GM13976 (cell line): ENCODE data around the gene ZDHHC7.

Experiments
- DNase-seq: peaks from one replicate; pipeline ENCODE4 v3.0.0; 2012; ENCODE audit warnings: low spot score
- CTCF ChIP-seq: IDR thresholded peaks from 2 replicates; pipeline ENCODE4 v1.5.1; 2012; ENCODE audit warnings: borderline replicate concordance, mild to moderate bottlenecking; ENCODE audit not compliant: insufficient read depth; ENCODE audit errors: extremely low read depth, missing control alignments, control extremely low read depth
- in situ Hi-C: fragments of 300-500 bp; cut with MboI; formaldehyde crosslinking; loops from one replicate; pipeline ENCODE4 v1.12.0; 2022; ENCODE audit warnings: low sequenced_read_pairs, mixed read lengths, inconsistent platforms; ENCODE audit not compliant: unreplicated experiment

Gene ZDHHC7

GRCh38 chr16:84932681-84933080, 78.7 kb downstream of the ZDHHC7 start:
- in situ Hi-C loops: no loop called here
- TF ChIP-seq CTCF: no peak
- DNase-seq: no peak

- in situ Hi-C loops: no loop called here
- no peak for DNase-seq
- TF ChIP-seq CTCF: no peak
Observed at GRCh38 chr16:84931506-84931905, 79.8 kb downstream of the ZDHHC7 start.

- DNase-seq: no peak
- in situ Hi-C loops: no loop called here
- TF ChIP-seq CTCF: no peak
Observed at GRCh38 chr16:84931107-84931494, 80.2 kb downstream of the ZDHHC7 start.

- in situ Hi-C loops: no loop called here
- no peak for DNase-seq
- no peak for TF ChIP-seq CTCF
Observed at GRCh38 chr16:84930298-84931106, 80.8 kb downstream of the ZDHHC7 start.

- no peak for TF ChIP-seq CTCF
- in situ Hi-C loops: no loop called here
- DNase-seq: no peak
Observed at GRCh38 chr16:84929421-84930297, 81.7 kb downstream of the ZDHHC7 start.

- no peak for DNase-seq
- in situ Hi-C loops: no loop called here
- no peak for TF ChIP-seq CTCF
Observed at GRCh38 chr16:84928679-84929420, 82.5 kb downstream of the ZDHHC7 start.
